Heart left ventricle (tissue), 16 donors: Measurements from ENCODE around the gene ILDR1. TPM values are rescaled to one million over a fixed set of nuclear protein-coding genes. Genes with fewer than 3 reads are reported as not detected.
A peak's percentile ranks its signal among the peaks of the same experiment; 100 is the strongest.

ENCODE experiments used
- ATAC-seq, 4 donors: fragments of 200-7000 bp; cut with Tn5 transposase; one replicate each; pipeline ENCODE4 v1.9.1; 2020 to 2022; ENCODE audit warnings: moderate library complexity in 4 of 4, mild to moderate bottlenecking in 3 of 4, moderate number of reproducible peaks in 1 of 4
- DNase-seq, 5 donors: peaks; one replicate each; pipeline ENCODE4 v3.0.0-alpha.2; 2020
- H3K27ac ChIP-seq, 12 donors: fragments of 200-600 bp; sonication (generic) in 4 of 12; one replicate each; pipeline versions ENCODE4 v1.5.0 to v1.8.0; 2016 to 2022; ENCODE audit warnings: mild to moderate bottlenecking in 2 of 12
- H3K27me3 ChIP-seq, 9 donors: fragments of 200-600 bp; sonication (generic) in 2 of 9; one replicate each; pipeline versions ENCODE4 v1.5.1 to v1.8.0; 2016 to 2022; ENCODE audit warnings: mild to moderate bottlenecking in 3 of 9
- H3K36me3 ChIP-seq, 9 donors: fragments of 200-600 bp; sonication (generic) in 2 of 9; one replicate each; pipeline versions ENCODE4 v1.5.0 to v1.8.0; 2018 to 2022; ENCODE audit warnings: mild to moderate bottlenecking in 2 of 9
- H3K4me1 ChIP-seq, 12 donors: fragments of 200-600 bp; sonication (generic) in 4 of 12; one replicate each; pipeline versions ENCODE4 v1.5.0 to v1.8.0; 2016 to 2022; ENCODE audit warnings: mild to moderate bottlenecking in 3 of 12
- H3K4me3 ChIP-seq, 12 donors: fragments of 200-600 bp; sonication (generic) in 4 of 12; one replicate each; pipeline versions ENCODE4 v1.5.0 to v1.8.0; 2017 to 2022; ENCODE audit warnings: mild to moderate bottlenecking in 9 of 12, moderate library complexity in 4 of 12
- H3K9me3 ChIP-seq, 12 donors: fragments of 200-600 bp; sonication (generic) in 4 of 12; one replicate each; pipeline versions ENCODE4 v1.5.0 to v1.8.0; 2016 to 2022; ENCODE audit warnings: mild to moderate bottlenecking in 1 of 12
- POLR2A ChIP-seq, 2 donors: fragments of 450-650 bp; IDR thresholded peaks; one replicate each; pipeline ENCODE4 v1.6.1; 2017; ENCODE audit warnings: antibody characterized with exemption in 2 of 2, mild to moderate bottlenecking in 2 of 2, moderate library complexity in 2 of 2
- WGBS, 4 donors: extraction: QIAGEN DNeasy Blood & Tissue Kit in 2 of 4; methylation state at CpG; one replicate each; pipeline versions ENCODE4 v1.1.5 to v1.1.7; 2013 to 2018; 5-methylcytosine and 5-hydroxymethylcytosine counted together
- intact Hi-C, 10 donors: fragments of 100-400 bp; cut with DNase I; formaldehyde crosslinking; loops; one replicate each; pipeline versions ENCODE4 v1.11.1 to v1.14.2; 2022
- polyA plus RNA-seq, 2 donors: library from polyadenylated mRNA; stranded (reverse); fragments of 200-250 nt; gene quantifications; one replicate each; pipeline ENCODE4 v1.2.3, GENCODE V29; 2013
- total RNA-seq, 9 donors: library from RNA; depleted of rRNA in 2 of 9; stranded (reverse); fragments of >200 nt in 2 of 9; fragmentation: NEBNext Ultra II Directional in 3 of 9; extraction: Animal tissue kit (Norgen Biotek cat#: 25700) in 3 of 9; gene quantifications; one replicate each; pipeline versions ENCODE4 v1.1.0 to v1.2.4, GENCODE V29; 2016 to 2023
- TF ChIP-seq, protein P1 (sequence below), 12 donors: fragments of 200-600 bp; sonication (generic) in 4 of 12; IDR thresholded peaks; one replicate each; pipeline versions ENCODE4 v1.5.0 to v1.8.0; 2018 to 2022; ENCODE audit warnings: antibody characterized with exemption in 12 of 12, mild to moderate bottlenecking in 5 of 12
- donor health status: ischemic (EF 13 %, LVEDD 7.1; RV severe dilation, severe dysfunction).
- donor health status: healthy with polysubstance abuse.
- donor health status: DM: no; HTN: yes; CAD: no.
- donor health status: DM: no; HTN: no; CAD: no.
- donor health status: ischemic (EF 25% LVEDD 6.9; RV normal size, moderate dysfunction).
- donor health status: ischemic (EF 25% LVEDD 5.7; RV mildly dilated, moderate dysfunction).
- donor health status: healthy.
- donor health status: DM: yes; HTN: yes; CAD: no.
- donor health status: ischemic (EF 35%, LVEDD 5.7; RV mildly dilated, moderate dysfunction).
- donor health status: nonischemic (EF 11% LVEDD 7.7; RV severe dilation, severe dysfunction).
- donor health status: DM: yes; HTN: yes; CAD: no.
- donor health status: PGD.
- donor health status: ischemic (EF 29% LVEDD 5.4; RV normal size, mild dysfunction).
- donor health status: nonischemic (EF 23%, LVEDD 6.1; RV moderate dilation, normal function).

The ILDR1 gene
- total and polyA plus RNA-seq, 11 donors: 0.18 to 0.24 (median 0.20) TPM; not detected in 8

GRCh38 chr3:122002611-122003010, 19.4 kb downstream of the ILDR1 start:
- no peak for DNase-seq
- Histone ChIP-seq H3K4me3 (no peak overlapping the region), H3K36me3 (no peaks in the 10 kb centered on the region), H3K27ac (peak overlapping the region in 1 of 12 donors; percentile 77), H3K4me1 (peaks cover 0 to 39% (median 0%) of the 10 kb centered on the region in 12 donors), H3K27me3 (peaks cover 0 to 9% (median 0%) of the 10 kb centered on the region in 9 donors), H3K9me3 (no peaks in the 10 kb centered on the region)
- TF ChIP-seq, protein P1, sequence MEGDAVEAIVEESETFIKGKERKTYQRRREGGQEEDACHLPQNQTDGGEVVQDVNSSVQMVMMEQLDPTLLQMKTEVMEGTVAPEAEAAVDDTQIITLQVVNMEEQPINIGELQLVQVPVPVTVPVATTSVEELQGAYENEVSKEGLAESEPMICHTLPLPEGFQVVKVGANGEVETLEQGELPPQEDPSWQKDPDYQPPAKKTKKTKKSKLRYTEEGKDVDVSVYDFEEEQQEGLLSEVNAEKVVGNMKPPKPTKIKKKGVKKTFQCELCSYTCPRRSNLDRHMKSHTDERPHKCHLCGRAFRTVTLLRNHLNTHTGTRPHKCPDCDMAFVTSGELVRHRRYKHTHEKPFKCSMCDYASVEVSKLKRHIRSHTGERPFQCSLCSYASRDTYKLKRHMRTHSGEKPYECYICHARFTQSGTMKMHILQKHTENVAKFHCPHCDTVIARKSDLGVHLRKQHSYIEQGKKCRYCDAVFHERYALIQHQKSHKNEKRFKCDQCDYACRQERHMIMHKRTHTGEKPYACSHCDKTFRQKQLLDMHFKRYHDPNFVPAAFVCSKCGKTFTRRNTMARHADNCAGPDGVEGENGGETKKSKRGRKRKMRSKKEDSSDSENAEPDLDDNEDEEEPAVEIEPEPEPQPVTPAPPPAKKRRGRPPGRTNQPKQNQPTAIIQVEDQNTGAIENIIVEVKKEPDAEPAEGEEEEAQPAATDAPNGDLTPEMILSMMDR (IDR thresholded peaks at IDR 0.05): no peak
- TF ChIP-seq POLR2A (IDR thresholded peaks at IDR 0.05): no peak
- no peak for ATAC-seq
- intact Hi-C loops: no loop called here
- WGBS, 4 donors: 82 to 88% (median 86%) methylated on average over 7 of the region's 7 CpGs

DNA sequence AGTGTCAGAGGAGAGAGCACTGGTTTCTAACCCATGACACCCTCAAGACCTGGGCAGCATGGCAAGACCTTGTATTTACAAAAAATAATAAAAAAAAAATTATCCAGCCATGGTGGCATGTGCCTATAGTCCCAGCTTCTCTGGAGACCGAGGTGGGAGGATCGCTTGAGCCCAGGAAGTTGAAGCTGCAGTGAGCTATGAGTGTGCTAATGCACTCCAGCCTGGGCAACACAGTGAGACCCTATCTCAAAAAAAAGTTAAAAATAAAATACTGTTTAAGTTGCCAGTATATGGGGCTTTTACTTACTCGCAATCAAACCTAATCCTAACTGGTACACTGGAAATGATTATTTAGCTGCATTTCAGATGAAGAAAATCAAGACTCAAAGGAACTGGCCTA, 20.2 kb downstream of the ILDR1 start:
- H3K4me3 ChIP-seq: no peak overlapping the region
- 92 to 96% (median 95%) methylated on average over 3 of the region's 3 CpGs for WGBS, 4 donors

DNA sequence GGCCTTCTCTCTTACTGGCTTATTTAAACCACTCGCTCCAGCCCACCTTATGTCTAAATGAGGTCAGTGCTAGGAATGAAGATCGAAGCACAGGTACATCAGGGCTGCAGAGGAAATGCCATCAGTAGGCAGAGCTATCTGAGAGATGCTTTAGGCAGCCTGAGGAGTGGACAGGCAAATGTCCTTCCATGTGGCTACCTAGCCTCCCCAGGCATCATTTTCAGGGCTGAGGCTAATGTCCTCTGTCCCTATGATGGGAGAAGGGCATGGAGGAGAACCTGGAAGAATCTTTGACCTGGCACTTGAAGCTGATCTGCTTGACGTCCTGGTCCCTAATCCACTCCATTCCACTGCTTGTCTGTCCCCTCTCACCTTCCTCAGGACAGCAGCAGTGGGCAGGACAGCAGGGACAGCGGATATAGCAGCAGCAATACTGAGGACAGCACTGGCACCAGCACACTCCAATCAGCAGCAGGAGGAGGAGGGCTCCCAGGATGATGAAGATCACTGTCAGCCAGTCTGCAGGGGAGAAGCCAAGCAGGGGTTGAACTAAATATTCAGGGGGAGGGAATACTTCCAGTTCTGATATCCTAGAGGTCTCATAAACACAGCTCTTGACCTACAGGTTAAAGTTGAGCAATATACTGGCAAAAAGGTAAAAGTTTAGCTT, 21.0 kb downstream of the ILDR1 start:
- H3K27me3 ChIP-seq: peaks cover 0 to 9% (median 0%) of the 10 kb centered on the region in 9 donors
- 69 to 78% (median 76%) methylated on average over 4 of the region's 4 CpGs for WGBS, 4 donors
- ATAC-seq (no peak), DNase-seq (no peak)
- H3K4me1 ChIP-seq: peaks cover 0 to 52% (median 0%) of the 10 kb centered on the region in 12 donors
- no peaks in the 10 kb centered on the region for H3K36me3 ChIP-seq
- intact Hi-C loops: no loop called here
- no peak overlapping the region for H3K4me3 ChIP-seq
- TF ChIP-seq, protein P1 (IDR thresholded peaks at IDR 0.05): no peak
- TF ChIP-seq POLR2A (IDR thresholded peaks at IDR 0.05): no peak
- H3K9me3 ChIP-seq: no peaks in the 10 kb centered on the region
- no peak overlapping the region for H3K27ac ChIP-seq

More for the DNA sequence above, 20.2 kb downstream of the ILDR1 start:
- DNase-seq (no peak), ATAC-seq (no peak)
- no peak for TF ChIP-seq POLR2A (IDR thresholded peaks at IDR 0.05)
- TF ChIP-seq, protein P1 (IDR thresholded peaks at IDR 0.05): no peak
- Histone ChIP-seq H3K9me3 (no peaks in the 10 kb centered on the region), H3K36me3 (no peaks in the 10 kb centered on the region), H3K4me1 (peaks cover 0 to 45% (median 0%) of the 10 kb centered on the region in 12 donors), H3K27ac (no peak overlapping the region), H3K27me3 (peaks cover 0 to 9% (median 0%) of the 10 kb centered on the region in 9 donors)
- intact Hi-C loops: no loop called here

- intact Hi-C loops: loop anchor here in 6 of 10 donors (5.0 to 10.0 kb wide), 4 partner anchors 145 to 455 kb away; partner anchors contain the start of gene POLQ (in 5 of the 6)
- no peaks in the 10 kb centered on the region for H3K9me3 ChIP-seq
- no peak for ATAC-seq
Measured at GRCh38 chr3:121999931-122000330, 22.1 kb downstream of the ILDR1 start.

More at GRCh38 chr3:121999931-122000330, 22.1 kb downstream of the ILDR1 start:
- H3K27ac ChIP-seq: peak overlapping the region in 1 of 12 donors; percentile 88
- TF ChIP-seq, protein P1 (IDR thresholded peaks at IDR 0.05): no peak
- TF ChIP-seq POLR2A (IDR thresholded peaks at IDR 0.05): no peak
- peaks cover 0 to 9% (median 0%) of the 10 kb centered on the region in 9 donors for H3K27me3 ChIP-seq
- no peak overlapping the region for H3K4me3 ChIP-seq
- no peak for DNase-seq
- peaks cover 0 to 63% (median 0%) of the 10 kb centered on the region in 12 donors for H3K4me1 ChIP-seq
- WGBS, 4 donors: 56 to 71% (median 62%) methylated on average over 1 of the region's 1 CpG
- no peaks in the 10 kb centered on the region for H3K36me3 ChIP-seq
